ENCODE data around the gene CNST. TPM values are rescaled to one million over a fixed set of nuclear protein-coding genes. Genes with fewer than 3 reads are reported as not detected.

Gene CNST
- total RNA-seq, 1 donor from 2014 or later = 14.6 TPM

DNA sequence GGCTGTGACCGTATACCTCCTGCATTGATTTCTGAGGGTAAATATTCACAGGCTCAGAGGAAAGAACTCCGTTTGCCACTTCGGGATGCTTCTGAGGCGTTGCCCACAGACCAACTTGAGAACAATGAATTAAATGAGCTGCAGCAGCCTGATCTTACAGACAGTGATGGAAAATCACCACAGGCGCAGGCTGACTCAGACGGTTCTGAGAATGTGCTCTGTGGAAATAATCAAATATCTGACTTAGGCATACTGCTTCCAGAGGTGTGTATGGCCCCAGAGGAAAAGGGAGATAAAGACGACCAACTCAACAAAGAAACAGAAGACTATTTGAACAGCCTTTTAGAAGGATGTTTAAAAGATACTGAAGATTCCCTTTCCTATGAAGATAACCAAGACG lies 81.3 kb downstream of the CNST start:
- no peak overlapping the region for H3K27ac Mint-ChIP-seq (ENCODE audit: unreplicated experiment)

DNA sequence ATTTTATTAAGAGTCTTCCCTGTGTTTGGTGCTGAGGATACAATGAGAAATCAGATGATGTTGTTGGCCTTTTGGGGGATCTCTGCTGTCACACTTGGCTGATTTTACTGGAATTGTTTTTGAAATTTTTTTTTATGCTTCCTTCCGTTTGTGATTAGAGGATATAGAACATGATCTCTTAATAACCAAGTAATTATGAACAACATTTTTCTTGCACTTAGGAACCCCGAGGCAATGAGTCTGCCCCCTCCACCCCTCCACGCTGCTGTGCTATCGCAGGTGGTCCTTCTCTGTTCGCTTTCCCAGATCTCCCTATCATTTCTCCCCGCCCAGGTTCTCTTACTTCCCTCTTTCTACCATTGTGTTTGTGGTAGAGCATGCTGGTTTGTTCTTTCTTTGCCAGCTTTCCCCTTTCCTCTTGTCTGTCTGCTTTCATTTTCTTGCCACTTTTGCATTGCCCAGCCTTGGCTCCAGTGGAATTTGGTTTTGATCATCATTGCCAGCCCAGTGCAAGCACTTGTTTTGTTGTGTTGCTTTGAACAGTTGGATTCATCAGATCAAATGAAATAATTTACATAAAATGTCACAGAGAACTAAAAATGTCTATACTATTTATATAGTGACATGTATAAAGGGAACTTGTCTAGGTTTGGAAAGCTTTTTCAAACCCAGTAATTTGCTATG lies 84.9 kb downstream of the CNST start:
- DNase-seq (ENCODE audit: low spot score) = no peak
- Mint-ChIP-seq H3K27me3 (ENCODE audit: unreplicated experiment) (no peaks in the 10 kb centered on the region), H3K4me1 (ENCODE audit: unreplicated experiment) (no peaks in the 10 kb centered on the region), H3K36me3 (ENCODE audit: low read depth, unreplicated experiment) (peaks cover 6% of the 10 kb centered on the region), H3K4me3 (ENCODE audit: unreplicated experiment) (no peak overlapping the region), H3K9me3 (ENCODE audit: unreplicated experiment) (no peaks in the 10 kb centered on the region), H3K27ac (ENCODE audit: unreplicated experiment) (no peak overlapping the region)
- TF ChIP-seq, protein P1, sequence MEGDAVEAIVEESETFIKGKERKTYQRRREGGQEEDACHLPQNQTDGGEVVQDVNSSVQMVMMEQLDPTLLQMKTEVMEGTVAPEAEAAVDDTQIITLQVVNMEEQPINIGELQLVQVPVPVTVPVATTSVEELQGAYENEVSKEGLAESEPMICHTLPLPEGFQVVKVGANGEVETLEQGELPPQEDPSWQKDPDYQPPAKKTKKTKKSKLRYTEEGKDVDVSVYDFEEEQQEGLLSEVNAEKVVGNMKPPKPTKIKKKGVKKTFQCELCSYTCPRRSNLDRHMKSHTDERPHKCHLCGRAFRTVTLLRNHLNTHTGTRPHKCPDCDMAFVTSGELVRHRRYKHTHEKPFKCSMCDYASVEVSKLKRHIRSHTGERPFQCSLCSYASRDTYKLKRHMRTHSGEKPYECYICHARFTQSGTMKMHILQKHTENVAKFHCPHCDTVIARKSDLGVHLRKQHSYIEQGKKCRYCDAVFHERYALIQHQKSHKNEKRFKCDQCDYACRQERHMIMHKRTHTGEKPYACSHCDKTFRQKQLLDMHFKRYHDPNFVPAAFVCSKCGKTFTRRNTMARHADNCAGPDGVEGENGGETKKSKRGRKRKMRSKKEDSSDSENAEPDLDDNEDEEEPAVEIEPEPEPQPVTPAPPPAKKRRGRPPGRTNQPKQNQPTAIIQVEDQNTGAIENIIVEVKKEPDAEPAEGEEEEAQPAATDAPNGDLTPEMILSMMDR (IDR thresholded peaks at IDR 0.05; ENCODE audit: unreplicated experiment) = no peak

More for the DNA sequence above, 81.3 kb downstream of the CNST start:
- no peaks in the 10 kb centered on the region for H3K9me3 Mint-ChIP-seq (ENCODE audit: unreplicated experiment)
- peaks cover 3% of the 10 kb centered on the region for H3K27me3 Mint-ChIP-seq (ENCODE audit: unreplicated experiment)
- no peak overlapping the region for H3K4me3 Mint-ChIP-seq (ENCODE audit: unreplicated experiment)
- DNase-seq (ENCODE audit: low spot score) = no peak
- TF ChIP-seq, protein P1 (IDR thresholded peaks at IDR 0.05; ENCODE audit: unreplicated experiment) = no peak
- H3K36me3 Mint-ChIP-seq (ENCODE audit: low read depth, unreplicated experiment) = peaks cover 19% of the 10 kb centered on the region
- no peaks in the 10 kb centered on the region for H3K4me1 Mint-ChIP-seq (ENCODE audit: unreplicated experiment)

DNA sequence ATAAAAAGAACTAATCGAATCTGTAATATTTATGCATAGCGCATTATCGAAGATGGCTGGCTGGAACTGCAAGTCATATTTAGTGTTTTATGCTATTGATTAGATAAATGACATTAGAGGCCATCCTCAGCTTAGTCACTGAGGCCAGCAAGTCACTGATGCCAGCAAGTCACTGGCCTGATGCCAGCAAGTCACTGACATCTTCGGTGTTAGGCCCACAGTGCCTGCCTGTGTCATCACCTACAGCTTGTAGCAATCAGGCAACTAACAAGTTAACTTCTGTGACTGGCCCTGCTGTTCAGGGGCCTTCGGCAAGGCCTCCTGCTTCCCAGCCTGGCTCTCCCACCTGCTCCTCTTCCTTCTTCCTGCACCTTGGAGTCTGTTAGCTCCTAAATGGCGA lies 92.3 kb downstream of the CNST start:
- H3K36me3 Mint-ChIP-seq (ENCODE audit: low read depth, unreplicated experiment) = no peaks in the 10 kb centered on the region
- H3K27ac Mint-ChIP-seq (ENCODE audit: unreplicated experiment) = no peak overlapping the region
- TF ChIP-seq, protein P1 (IDR thresholded peaks at IDR 0.05; ENCODE audit: unreplicated experiment) = no peak
- H3K4me1 Mint-ChIP-seq (ENCODE audit: unreplicated experiment) = no peaks in the 10 kb centered on the region
- DNase-seq (ENCODE audit: low spot score) = no peak
- no peak overlapping the region for H3K4me3 Mint-ChIP-seq (ENCODE audit: unreplicated experiment)
- no peaks in the 10 kb centered on the region for H3K9me3 Mint-ChIP-seq (ENCODE audit: unreplicated experiment)
- H3K27me3 Mint-ChIP-seq (ENCODE audit: unreplicated experiment) = no peaks in the 10 kb centered on the region

DNA sequence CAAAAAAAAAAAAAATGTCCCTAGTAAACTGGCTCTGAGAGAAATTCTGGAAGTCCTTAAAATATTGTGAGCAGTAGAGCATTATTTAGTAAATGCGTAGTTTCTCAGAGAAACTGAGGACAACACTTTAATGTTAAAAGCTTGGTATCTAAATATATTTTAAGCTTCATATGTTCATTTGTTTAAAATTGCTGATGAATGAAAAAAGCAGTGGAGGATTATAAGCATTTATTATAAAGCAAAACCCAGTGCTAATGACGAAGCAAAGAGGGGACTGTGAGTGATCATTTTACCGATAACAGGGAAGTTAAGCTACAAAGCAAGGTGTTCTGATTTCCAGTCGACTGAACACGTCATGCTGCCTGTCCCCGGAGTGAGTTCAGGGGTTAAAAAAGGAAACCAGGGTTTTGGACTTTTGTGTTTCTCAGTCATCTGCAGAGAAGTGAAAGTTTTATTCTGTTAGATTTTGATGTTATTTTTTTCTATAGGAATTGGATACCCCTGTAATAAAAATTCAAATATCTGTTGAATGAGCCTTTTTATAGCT lies 93.4 kb downstream of the CNST start:
- Mint-ChIP-seq H3K27ac (ENCODE audit: unreplicated experiment) (no peak overlapping the region), H3K9me3 (ENCODE audit: unreplicated experiment) (no peaks in the 10 kb centered on the region), H3K27me3 (ENCODE audit: unreplicated experiment) (no peaks in the 10 kb centered on the region), H3K4me1 (ENCODE audit: unreplicated experiment) (no peaks in the 10 kb centered on the region), H3K36me3 (ENCODE audit: low read depth, unreplicated experiment) (no peaks in the 10 kb centered on the region), H3K4me3 (ENCODE audit: unreplicated experiment) (no peak overlapping the region)
- TF ChIP-seq, protein P1 (IDR thresholded peaks at IDR 0.05; ENCODE audit: unreplicated experiment) = no peak
- DNase-seq (ENCODE audit: low spot score) = no peak

DNA sequence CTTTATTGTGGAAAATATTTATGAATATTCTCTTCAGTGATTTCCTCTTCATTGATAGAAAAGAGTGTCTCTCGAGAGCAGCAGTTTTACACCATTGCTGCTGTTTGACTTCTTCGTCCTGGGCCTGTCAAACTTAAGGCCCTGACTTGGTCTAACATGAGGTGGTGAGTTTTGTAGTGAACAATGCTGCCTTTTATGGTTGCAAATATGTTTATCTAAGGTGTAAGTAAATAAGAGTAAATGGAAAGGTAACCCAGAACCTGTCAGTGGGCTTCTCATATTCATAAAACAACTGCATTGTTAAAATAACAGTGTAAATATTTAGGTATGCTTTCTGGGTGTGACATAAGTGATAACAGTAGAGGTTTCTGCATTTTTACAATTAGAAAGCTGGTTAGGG lies 95.2 kb downstream of the CNST start:
- TF ChIP-seq, protein P1 (IDR thresholded peaks at IDR 0.05; ENCODE audit: unreplicated experiment) = no peak
- DNase-seq (ENCODE audit: low spot score) = no peak
- no peaks in the 10 kb centered on the region for H3K4me1 Mint-ChIP-seq (ENCODE audit: unreplicated experiment)
- no peak overlapping the region for H3K27ac Mint-ChIP-seq (ENCODE audit: unreplicated experiment)
- no peak overlapping the region for H3K4me3 Mint-ChIP-seq (ENCODE audit: unreplicated experiment)
- H3K36me3 Mint-ChIP-seq (ENCODE audit: low read depth, unreplicated experiment) = no peaks in the 10 kb centered on the region
- no peaks in the 10 kb centered on the region for H3K27me3 Mint-ChIP-seq (ENCODE audit: unreplicated experiment)
- H3K9me3 Mint-ChIP-seq (ENCODE audit: unreplicated experiment) = no peaks in the 10 kb centered on the region
